Ishikawa (cell line): ENCODE measurements around the gene MFAP5.

Experiments
- EGR1 ChIP-seq: IDR thresholded peaks from 2 replicates; pipeline ENCODE4 v1.6.1; 2012
- EP300 ChIP-seq: IDR thresholded peaks from 2 replicates; pipeline ENCODE4 v1.6.1; 2012; ENCODE audit warnings: borderline replicate concordance
- REST ChIP-seq: IDR thresholded peaks from 2 replicates; pipeline ENCODE4 v1.6.1; 2012; ENCODE audit warnings: low read depth, mild to moderate bottlenecking
- TAF1 ChIP-seq: IDR thresholded peaks from 2 replicates; pipeline ENCODE4 v1.6.1; 2012; ENCODE audit warnings: low read depth, mild to moderate bottlenecking

GRCh38 chr12:8672381-8672780 lies 9.8 kb upstream of the MFAP5 start:
- no peak for TF ChIP-seq REST
- no peak for TF ChIP-seq EGR1
- no peak for TF ChIP-seq TAF1
- TF ChIP-seq EP300 = no peak
